Loucy (cell line): ENCODE data around the gene COL5A1.

Experiments
- CTCF ChIP-seq: fragments of 200-600 bp; sonication (generic); conservative IDR thresholded peaks from 2 replicates; pipeline ENCODE4 v1.5.1; 2014; ENCODE audit warnings: mild to moderate bottlenecking, antibody characterized with exemption, low read length
- EZH2phosphoT487 ChIP-seq: fragments of 200-600 bp; IDR thresholded peaks from 2 replicates; pipeline ENCODE4 v1.6.1; 2018; ENCODE audit warnings: antibody characterized with exemption, mild to moderate bottlenecking, moderate library complexity, borderline replicate concordance

GRCh38 chr9:134641990-134642384 is 384 bp downstream of the COL5A1 start:
- TF ChIP-seq CTCF (no peak), EZH2phosphoT487 (no peak)
